ENCODE measurements around the gene P2RY14.

- TF ChIP-seq CTCF (IDR thresholded peaks at IDR 0.05; ENCODE audit: low read depth, low read length): no peak
- no peak for TF ChIP-seq EZH2phosphoT487 (IDR thresholded peaks at IDR 0.05; ENCODE audit: low read depth)
Observed at GRCh38 chr3:151230646-151231045, 47.7 kb downstream of the P2RY14 start.
